CD8-positive, alpha-beta memory T cell (primary cell): ENCODE data around the gene PTPN13. TPM values are rescaled to one million over a fixed set of nuclear protein-coding genes. Genes with fewer than 3 reads are reported as not detected.
A peak's percentile ranks its signal among the peaks of the same experiment; 100 is the strongest.

ENCODE experiments used
- CTCF ChIA-PET: fragments of 350-600 bp; sonication (Branson Sonifier 250); formaldehyde crosslinking; loops from one replicate; lab custom pipeline; 2021; ENCODE audit warnings: antibody characterized with exemption; lab: Charles Lee
- POLR2A ChIA-PET: fragments of 350-600 bp; sonication (Branson Sonifier 250); formaldehyde crosslinking; loops from one replicate; lab custom pipeline; 2021; ENCODE audit warnings: antibody characterized with exemption; lab: Charles Lee
- DNase-seq, 5 donors: peaks; one replicate each; pipeline versions ENCODE4 v3.0.0 to v3.0.0-alpha.2; 2020 to 2022; ENCODE audit warnings: mixed read lengths in 1 of 5
- H3K27ac ChIP-seq: one replicate; pipeline ENCODE4 v1.7.0; 2013; ENCODE audit warnings: low read depth, mild to moderate bottlenecking, low read length, moderate library complexity
- H3K27me3 ChIP-seq: 2 replicates; pipeline ENCODE4 v1.7.0; 2013; ENCODE audit warnings: low read length, mild to moderate bottlenecking; ENCODE audit not compliant: insufficient read depth, poor library complexity, severe bottlenecking
- H3K36me3 ChIP-seq: 2 replicates; pipeline ENCODE4 v1.7.0; 2013; ENCODE audit warnings: mild to moderate bottlenecking, low read length, moderate library complexity; ENCODE audit not compliant: insufficient read depth
- H3K4me1 ChIP-seq: 2 replicates; pipeline ENCODE4 v1.7.0; 2013; ENCODE audit warnings: mild to moderate bottlenecking, low read length, moderate library complexity; ENCODE audit not compliant: insufficient read depth
- H3K4me3 ChIP-seq: 2 replicates; pipeline ENCODE4 v1.7.0; 2013; ENCODE audit warnings: mild to moderate bottlenecking, low read length
- H3K9me3 ChIP-seq: 2 replicates; pipeline ENCODE4 v1.7.0; 2013; ENCODE audit warnings: mild to moderate bottlenecking, low read length
- H3K27ac Mint-ChIP-seq, 8 donors: one replicate each; pipeline ENCODE4 v1.8.0; 2020 to 2021; ENCODE audit warnings: mixed read lengths in 8 of 8, mild to moderate bottlenecking in 6 of 8, inconsistent platforms in 3 of 8, moderate library complexity in 3 of 8
- H3K27me3 Mint-ChIP-seq, 2 donors: one replicate each; pipeline ENCODE4 v1.8.0; 2020 to 2021; ENCODE audit warnings: mixed read lengths in 2 of 2, mild to moderate bottlenecking in 1 of 2, moderate library complexity in 1 of 2
- H3K36me3 Mint-ChIP-seq, 3 donors: one replicate each; pipeline ENCODE4 v1.8.0; 2020 to 2021; ENCODE audit warnings: mixed read lengths in 3 of 3, inconsistent platforms in 1 of 3, mild to moderate bottlenecking in 1 of 3
- H3K4me1 Mint-ChIP-seq, 3 donors: one replicate each; pipeline ENCODE4 v1.8.0; 2020 to 2021; ENCODE audit warnings: mixed read lengths in 3 of 3, inconsistent platforms in 1 of 3, mild to moderate bottlenecking in 1 of 3
- H3K4me3 Mint-ChIP-seq, 7 donors: one replicate each; pipeline ENCODE4 v1.8.0; 2020 to 2021; ENCODE audit warnings: mixed read lengths in 7 of 7, mild to moderate bottlenecking in 6 of 7, moderate library complexity in 4 of 7, inconsistent platforms in 2 of 7
- H3K9me3 Mint-ChIP-seq, 5 donors: one replicate each; pipeline ENCODE4 v1.8.0; 2020 to 2022; ENCODE audit warnings: mixed read lengths in 5 of 5, mild to moderate bottlenecking in 3 of 5, moderate library complexity in 2 of 5, inconsistent platforms in 1 of 5
- polyA plus RNA-seq: library from polyadenylated mRNA; unstranded; fragments of 300-500 nt; fragmentation: Illumina TruSeq; gene quantifications from one replicate; pipeline ENCODE4 v1.2.3, GENCODE V29; 2021
- total RNA-seq, 2 experiments: library from RNA; stranded (reverse); gene quantifications; one replicate each; pipeline ENCODE4 v1.2.3, GENCODE V29; 2021

The PTPN13 gene
- total and polyA plus RNA-seq, 3 experiments from 2014 or later = 0.07 to 1.3 (median 0.53) TPM

DNA sequence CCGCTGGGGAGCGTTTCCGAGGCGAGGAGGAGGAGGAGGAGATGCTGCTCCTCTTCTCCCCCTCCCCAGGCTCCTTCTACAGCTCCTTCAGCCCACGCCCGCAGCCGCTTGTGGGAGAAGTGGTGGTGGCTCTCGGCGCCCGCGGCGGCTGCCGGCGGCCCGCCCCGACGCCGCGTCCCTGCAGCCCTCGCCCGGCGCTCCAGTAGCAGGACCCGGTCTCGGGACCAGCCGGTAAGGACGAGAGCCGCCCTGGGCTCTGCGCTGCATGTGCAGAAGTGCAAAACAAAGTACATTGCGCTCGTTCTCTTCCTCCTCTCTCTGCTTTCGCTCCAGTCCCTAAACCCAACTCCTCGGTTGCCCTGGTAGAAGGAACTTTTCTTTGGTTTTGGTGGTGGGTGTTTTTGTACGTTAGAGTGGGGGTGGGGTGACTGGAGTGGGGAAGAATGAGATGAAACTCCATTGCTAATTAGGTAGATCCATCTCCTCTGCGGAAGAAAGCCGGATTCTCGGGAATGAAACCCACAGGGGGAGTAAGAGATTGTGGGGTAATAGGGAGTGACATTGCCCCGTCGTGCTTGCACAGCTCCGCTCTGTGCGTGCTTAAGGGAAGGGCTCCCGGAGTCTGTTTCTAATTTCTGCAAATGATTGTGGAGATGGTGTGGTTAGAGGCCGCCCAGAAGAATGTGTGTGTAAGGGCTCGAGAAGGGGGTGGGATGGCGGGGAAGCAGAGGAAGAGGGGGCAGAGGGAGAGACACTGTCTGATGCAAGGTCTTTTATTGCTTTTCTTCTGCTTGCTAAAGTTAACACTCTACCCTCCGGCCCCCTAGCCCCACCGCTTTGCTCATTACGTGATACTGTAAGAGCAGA lies 677 bp downstream of the PTPN13 start:
- ChIA-PET POLR2A (no interaction called here), CTCF (no interaction called here)
- Mint-ChIP-seq H3K4me1 (peaks cover 11 to 16% (median 15%) of the 10 kb centered on the region in 3 donors), H3K27me3 (peaks cover 5 to 49% of the 10 kb centered on the region in 2 donors), H3K9me3 (peaks cover 0 to 5% (median 0%) of the 10 kb centered on the region in 5 donors), H3K27ac (peak overlapping the region in 3 of 8 donors; percentile 13 to 59 (median 43)), H3K36me3 (no peaks in the 10 kb centered on the region), H3K4me3 (peak overlapping the region; percentile 60 to 90 (median 82))
- Histone ChIP-seq H3K4me3 (no peak overlapping the region), H3K9me3 (no peaks in the 10 kb centered on the region), H3K27ac (no peak overlapping the region), H3K27me3 (peaks cover 5% of the 10 kb centered on the region), H3K36me3 (no peaks in the 10 kb centered on the region), H3K4me1 (no peaks in the 10 kb centered on the region)
- DNase-seq = peak in 1 of 5 donors; percentile 7

DNA sequence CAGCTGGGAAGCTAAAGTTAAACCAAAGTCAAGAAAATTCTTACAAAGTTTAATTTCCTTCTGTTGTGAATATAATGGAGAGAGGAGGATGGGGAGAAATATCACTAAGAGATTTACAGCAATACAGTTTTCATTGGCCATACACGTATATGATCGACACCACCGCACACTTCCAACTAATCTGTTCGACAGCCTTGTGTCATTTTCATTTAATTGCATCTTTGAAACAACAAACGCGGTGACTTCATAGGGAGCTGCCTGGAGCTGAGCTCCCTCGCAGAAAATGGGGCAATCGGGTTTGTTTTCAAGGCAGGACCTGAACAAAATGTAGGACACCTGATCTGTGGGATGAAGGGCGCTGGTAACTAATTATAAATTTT lies 1.3 kb downstream of the PTPN13 start:
- no peaks in the 10 kb centered on the region for H3K36me3 Mint-ChIP-seq
- peak overlapping the region; percentile 60 to 90 (median 74) for H3K4me3 Mint-ChIP-seq
- peaks cover 0 to 5% (median 0%) of the 10 kb centered on the region in 5 donors for H3K9me3 Mint-ChIP-seq
- H3K27ac ChIP-seq = no peak overlapping the region
- DNase-seq = no peak
- H3K4me1 ChIP-seq = no peaks in the 10 kb centered on the region
- no peaks in the 10 kb centered on the region for H3K9me3 ChIP-seq
- peaks cover 5 to 49% of the 10 kb centered on the region in 2 donors for H3K27me3 Mint-ChIP-seq
- CTCF ChIA-PET = no interaction called here
- peak overlapping the region in 3 of 8 donors; percentile 13 to 59 (median 43) for H3K27ac Mint-ChIP-seq
- no peak overlapping the region for H3K4me3 ChIP-seq
- peaks cover 5% of the 10 kb centered on the region for H3K27me3 ChIP-seq
- POLR2A ChIA-PET = no interaction called here
- no peaks in the 10 kb centered on the region for H3K36me3 ChIP-seq
- H3K4me1 Mint-ChIP-seq = peaks cover 11 to 16% (median 15%) of the 10 kb centered on the region in 3 donors

DNA sequence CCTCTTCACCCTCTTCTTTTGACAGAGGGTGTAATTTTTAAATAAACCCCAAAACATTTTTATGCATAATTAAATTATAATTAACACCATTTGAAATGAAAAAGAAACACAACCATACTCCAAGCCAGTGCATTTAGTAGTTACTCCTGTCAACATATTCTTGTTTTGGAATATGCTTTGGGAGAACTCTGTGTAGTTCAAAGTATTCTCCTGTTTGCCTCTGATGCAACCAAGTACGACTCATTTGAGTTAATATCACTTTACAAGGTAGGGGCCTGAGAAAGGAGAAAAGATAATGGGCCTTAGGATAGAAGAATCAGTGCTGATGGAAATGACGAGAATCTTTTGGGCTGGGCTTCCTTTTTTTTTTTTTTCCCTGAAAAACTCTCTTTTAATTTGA lies 2.7 kb downstream of the PTPN13 start:
- CTCF ChIA-PET = interaction anchor here (0.5 kb wide), 1 partner anchor 94 kb away, joined by 3 read pairs; no protein-coding TSS in a partner anchor
- H3K27me3 ChIP-seq = peaks cover 5% of the 10 kb centered on the region

DNA sequence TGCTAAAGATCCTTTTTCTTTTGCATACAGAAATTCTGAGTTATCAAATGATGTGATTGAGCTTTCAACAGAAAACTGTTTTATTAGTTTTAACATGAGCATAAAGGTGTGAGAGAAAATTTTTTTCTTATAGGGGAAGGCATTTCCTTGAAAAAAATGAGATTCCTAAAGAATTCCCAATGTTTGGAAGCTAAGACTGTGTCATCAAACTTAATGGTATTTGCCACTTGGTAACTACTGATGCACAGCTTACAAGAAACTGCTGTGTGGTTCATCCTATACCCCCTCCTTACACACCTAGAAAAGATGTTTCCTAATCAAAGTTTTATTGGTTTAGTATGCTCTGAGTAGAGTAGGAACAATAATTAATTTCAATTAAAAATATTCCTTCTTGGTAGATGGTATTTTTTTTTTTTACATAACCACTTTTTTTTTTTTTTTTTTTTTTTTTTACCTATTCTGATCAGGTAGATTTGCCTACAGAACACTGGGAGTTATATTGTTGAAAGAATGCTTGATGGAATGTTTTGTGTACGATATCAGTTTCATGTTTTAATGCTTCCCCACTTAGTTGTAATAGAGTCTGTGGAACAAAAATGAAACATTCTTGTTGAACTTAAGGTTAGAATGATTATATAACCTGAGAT lies 6.0 kb downstream of the PTPN13 start:
- Mint-ChIP-seq H3K27ac (no peak overlapping the region), H3K27me3 (peaks cover 4 to 26% of the 10 kb centered on the region in 2 donors), H3K36me3 (no peaks in the 10 kb centered on the region), H3K4me3 (no peak overlapping the region), H3K4me1 (peaks cover 2 to 4% (median 4%) of the 10 kb centered on the region in 3 donors), H3K9me3 (peaks cover 0 to 5% (median 0%) of the 10 kb centered on the region in 5 donors)
- peaks cover 5% of the 10 kb centered on the region for H3K27me3 ChIP-seq
- no peak for DNase-seq
- no peak overlapping the region for H3K27ac ChIP-seq
- ChIA-PET POLR2A (no interaction called here), CTCF (no interaction called here)
- H3K4me3 ChIP-seq = no peak overlapping the region
- H3K36me3 ChIP-seq = no peaks in the 10 kb centered on the region
- H3K9me3 ChIP-seq = no peaks in the 10 kb centered on the region
- no peaks in the 10 kb centered on the region for H3K4me1 ChIP-seq

More for the DNA sequence above, 2.7 kb downstream of the PTPN13 start:
- no peak overlapping the region for H3K4me3 Mint-ChIP-seq
- H3K36me3 Mint-ChIP-seq = no peaks in the 10 kb centered on the region
- Histone ChIP-seq H3K27ac (no peak overlapping the region), H3K9me3 (no peaks in the 10 kb centered on the region), H3K36me3 (no peaks in the 10 kb centered on the region), H3K4me1 (no peaks in the 10 kb centered on the region), H3K4me3 (no peak overlapping the region)
- DNase-seq = no peak
- H3K9me3 Mint-ChIP-seq = peaks cover 0 to 5% (median 0%) of the 10 kb centered on the region in 5 donors
- POLR2A ChIA-PET = no interaction called here
- peaks cover 11 to 16% (median 15%) of the 10 kb centered on the region in 3 donors for H3K4me1 Mint-ChIP-seq
- peaks cover 5 to 49% of the 10 kb centered on the region in 2 donors for H3K27me3 Mint-ChIP-seq
- H3K27ac Mint-ChIP-seq = no peak overlapping the region

DNA sequence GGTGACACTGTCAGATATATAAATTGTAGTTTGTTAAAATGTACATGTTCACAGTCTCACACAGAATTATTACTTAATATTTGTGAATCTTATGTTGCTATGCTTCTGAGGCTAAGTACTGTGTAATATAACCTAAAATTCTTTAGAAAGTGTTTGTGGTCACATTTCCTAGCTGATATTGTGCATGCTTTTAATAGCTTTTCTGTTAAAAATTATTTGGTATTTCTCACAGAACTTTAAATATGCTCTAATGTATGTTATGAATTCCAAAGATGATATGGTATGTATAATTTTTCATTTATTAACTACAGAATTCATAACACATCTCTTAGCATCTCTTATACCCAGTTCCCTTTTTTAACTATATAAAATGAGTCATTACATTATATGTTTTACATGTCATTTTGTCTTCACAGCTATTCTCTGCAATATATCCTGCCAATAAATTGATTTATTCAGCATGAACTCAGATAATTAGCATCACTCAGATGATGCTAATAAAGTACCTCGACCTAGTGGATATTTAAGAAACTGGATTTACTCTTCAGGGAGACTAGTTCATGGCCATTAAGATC lies 9.3 kb downstream of the PTPN13 start:
- H3K36me3 ChIP-seq = no peaks in the 10 kb centered on the region
- no peaks in the 10 kb centered on the region for H3K4me1 ChIP-seq
- Mint-ChIP-seq H3K36me3 (no peaks in the 10 kb centered on the region), H3K9me3 (no peaks in the 10 kb centered on the region), H3K4me3 (no peak overlapping the region), H3K27ac (no peak overlapping the region), H3K27me3 (peaks cover 2% of the 10 kb centered on the region in 2 donors), H3K4me1 (no peaks in the 10 kb centered on the region)
- no peaks in the 10 kb centered on the region for H3K9me3 ChIP-seq
- CTCF ChIA-PET = no interaction called here
- no peak overlapping the region for H3K27ac ChIP-seq
- DNase-seq = no peak
- POLR2A ChIA-PET = no interaction called here
- no peaks in the 10 kb centered on the region for H3K27me3 ChIP-seq
- no peak overlapping the region for H3K4me3 ChIP-seq

DNA sequence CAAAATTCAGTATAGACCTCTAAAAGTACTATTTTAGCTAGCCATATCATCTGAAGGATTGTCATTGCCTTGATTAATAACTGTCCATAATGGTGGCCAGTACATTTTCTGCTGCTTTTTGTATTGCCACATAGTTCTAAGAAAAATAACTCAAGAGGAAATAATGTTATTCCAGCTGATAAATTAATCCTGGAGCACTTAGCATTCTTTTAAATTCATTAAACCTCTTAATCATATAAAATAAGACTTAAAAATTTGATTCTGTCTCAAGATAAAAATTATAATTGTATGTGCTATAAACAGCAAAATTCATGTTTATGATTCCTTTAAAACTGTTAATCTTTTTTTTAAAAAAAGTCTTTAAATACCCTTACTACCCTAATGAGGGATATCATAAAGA lies 12.7 kb downstream of the PTPN13 start:
- H3K4me3 ChIP-seq = no peak overlapping the region
- no peaks in the 10 kb centered on the region for H3K27me3 Mint-ChIP-seq
- H3K4me1 ChIP-seq = no peaks in the 10 kb centered on the region
- no peak for DNase-seq
- ChIA-PET CTCF (no interaction called here), POLR2A (no interaction called here)
- no peaks in the 10 kb centered on the region for H3K9me3 Mint-ChIP-seq
- no peak overlapping the region for H3K27ac ChIP-seq
- H3K36me3 Mint-ChIP-seq = no peaks in the 10 kb centered on the region
- H3K36me3 ChIP-seq = no peaks in the 10 kb centered on the region
- H3K9me3 ChIP-seq = no peaks in the 10 kb centered on the region
- H3K27ac Mint-ChIP-seq = no peak overlapping the region
- no peaks in the 10 kb centered on the region for H3K27me3 ChIP-seq
- no peaks in the 10 kb centered on the region for H3K4me1 Mint-ChIP-seq
- H3K4me3 Mint-ChIP-seq = no peak overlapping the region

DNA sequence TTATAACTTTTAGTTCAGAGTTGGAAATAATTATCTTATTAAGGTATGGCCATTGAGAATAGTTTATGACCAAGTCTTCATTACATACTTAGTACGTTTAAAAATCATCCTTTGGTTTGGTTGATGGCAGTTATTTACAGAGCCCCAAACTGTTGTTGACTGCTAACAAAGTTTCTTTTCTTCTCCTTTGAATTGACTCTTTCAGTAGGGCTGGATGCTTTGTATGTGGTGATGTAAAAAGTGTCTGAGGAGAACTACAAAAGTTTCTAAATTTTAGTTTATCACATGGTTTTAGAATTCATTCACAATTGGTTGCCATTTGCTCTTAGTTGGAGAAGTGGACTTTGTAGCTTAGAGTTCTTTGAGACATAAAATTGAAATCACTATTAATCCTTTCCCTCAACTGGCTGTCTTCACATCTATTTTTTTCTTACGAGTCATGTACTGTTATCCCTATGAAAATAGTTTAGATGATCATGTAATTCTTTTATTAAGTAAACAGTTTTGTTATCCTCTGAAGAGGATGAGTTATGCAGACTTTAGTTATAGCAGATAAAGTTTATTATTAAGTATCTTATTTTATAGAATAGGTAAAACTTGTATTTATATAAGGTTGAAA lies 14.8 kb downstream of the PTPN13 start:
- no peaks in the 10 kb centered on the region for H3K27me3 Mint-ChIP-seq
- POLR2A ChIA-PET = no interaction called here
- Histone ChIP-seq H3K27ac (no peak overlapping the region), H3K4me1 (no peaks in the 10 kb centered on the region), H3K4me3 (no peak overlapping the region), H3K9me3 (no peaks in the 10 kb centered on the region), H3K36me3 (no peaks in the 10 kb centered on the region), H3K27me3 (no peaks in the 10 kb centered on the region)
- no peaks in the 10 kb centered on the region for H3K4me1 Mint-ChIP-seq
- CTCF ChIA-PET = no interaction called here
- DNase-seq = no peak
- no peak overlapping the region for H3K27ac Mint-ChIP-seq
- no peaks in the 10 kb centered on the region for H3K9me3 Mint-ChIP-seq
- H3K36me3 Mint-ChIP-seq = no peaks in the 10 kb centered on the region
- no peak overlapping the region for H3K4me3 Mint-ChIP-seq
